Nucleus accumbens (tissue), 56 donors: ENCODE measurements around the gene VSTM2A.

Source experiments
- DNase-seq, 56 donors: peaks; one replicate each; lab custom pipeline; 2025; lab: John Stamatoyannopoulos, UW

VSTM2A gene

DNA sequence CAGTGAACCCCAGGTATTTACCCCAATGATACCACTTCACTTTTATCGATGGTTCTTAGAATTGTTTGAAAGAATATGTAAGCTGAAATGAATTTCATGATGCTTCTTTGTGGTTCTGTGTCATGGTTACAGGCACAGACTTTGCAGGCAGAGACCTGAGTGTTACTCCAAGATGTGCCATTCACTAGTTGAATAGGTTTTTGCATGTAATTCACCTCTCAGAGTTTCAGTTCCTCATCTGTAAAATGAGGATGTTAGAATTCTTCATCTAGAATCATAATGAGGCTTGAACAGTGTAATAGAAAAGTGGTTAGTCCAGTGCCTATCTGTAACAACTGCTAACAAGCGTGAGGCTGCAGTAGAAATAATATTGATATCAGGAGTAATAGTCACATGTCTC lies 54.6 kb downstream of the VSTM2A start:
- DNase-seq, result no peak

DNA sequence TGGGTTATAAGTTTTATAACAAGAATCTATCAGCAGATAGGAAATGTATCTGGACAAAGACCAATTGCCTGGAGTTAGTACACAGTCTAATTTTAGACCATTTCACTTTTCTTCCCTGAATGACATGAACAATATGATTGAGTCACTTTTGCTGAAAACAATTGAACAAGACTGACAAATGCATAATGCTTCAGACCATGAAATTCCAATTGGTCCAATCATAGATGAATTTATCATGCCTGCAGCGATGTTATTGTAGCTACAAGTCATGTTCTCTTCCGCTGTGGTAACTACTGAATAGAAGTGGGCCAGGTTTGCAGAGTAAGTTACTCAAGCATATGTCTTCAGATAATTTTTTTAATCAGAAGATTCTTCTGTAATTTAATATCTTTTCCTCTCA lies 73.4 kb downstream of the VSTM2A start:
- no peak for DNase-seq
